ENCODE results near the gene MTARC2. TPM values are rescaled to one million over a fixed set of nuclear protein-coding genes. Genes with fewer than 3 reads are reported as not detected.
A peak's percentile ranks its signal among the peaks of the same experiment; 100 is the strongest.

Gene MTARC2
- total RNA-seq, 1 experiment from 2014 or later, result 8.4 TPM

DNA sequence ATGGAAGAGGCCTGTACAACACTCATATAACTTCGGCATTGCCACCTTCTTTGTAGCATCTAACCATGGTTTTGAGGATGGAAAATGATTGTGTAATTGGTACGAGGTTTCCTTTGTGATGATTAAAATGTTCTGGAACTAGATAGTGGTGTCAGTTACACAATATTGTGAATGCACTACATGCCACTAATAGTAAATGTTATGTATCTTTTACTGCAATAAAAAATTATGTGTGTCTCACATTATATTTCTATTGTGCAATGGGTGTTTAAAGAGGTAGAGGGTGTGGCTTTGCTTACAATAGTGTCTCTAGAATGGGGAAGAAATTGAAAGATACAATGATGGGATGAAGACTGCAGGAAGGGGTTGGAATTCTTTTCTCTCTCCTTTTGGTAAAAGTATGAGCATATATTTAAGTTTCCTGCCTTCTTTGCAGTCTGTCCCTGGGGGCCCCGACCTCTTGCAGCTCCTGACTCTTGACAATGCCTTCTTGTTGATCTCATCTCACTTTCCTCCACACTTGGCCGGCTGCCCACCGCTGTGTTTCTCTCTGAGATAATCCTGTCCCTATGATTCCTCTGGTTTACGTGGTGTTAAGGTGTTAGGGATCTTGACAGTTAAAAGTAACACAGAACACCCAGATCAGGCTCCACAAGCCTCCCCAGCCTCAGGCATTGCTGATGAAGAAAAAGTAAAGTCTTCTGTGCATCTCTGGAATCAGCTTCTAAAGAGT lies 77.9 kb downstream of the MTARC2 start:
- Histone ChIP-seq H3K36me3 (no peaks in the 10 kb centered on the region), H3K4me3 (no peak overlapping the region), H3K9me3 (no peaks in the 10 kb centered on the region), H3K27me3 (no peaks in the 10 kb centered on the region)
- DNase-seq, result no peak

DNA sequence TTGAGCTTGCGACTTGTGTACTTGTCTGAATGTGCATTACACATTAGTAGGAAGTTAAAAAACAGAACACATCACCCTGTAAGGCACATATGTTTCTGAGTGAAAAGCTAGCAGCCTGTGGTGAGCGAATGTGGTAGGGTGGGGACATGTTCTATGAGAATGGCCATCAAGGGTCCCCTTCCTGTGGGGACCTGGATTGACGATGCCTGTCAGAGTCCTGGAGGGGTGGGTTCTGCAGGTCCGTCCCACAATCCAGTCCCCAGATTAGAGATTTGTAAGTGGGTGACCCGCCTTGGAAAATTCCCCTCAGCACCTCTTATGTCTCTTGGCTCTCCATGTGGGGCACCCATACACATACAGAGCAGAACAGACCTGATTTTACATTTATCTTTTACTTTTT lies 78.6 kb downstream of the MTARC2 start:
- Histone ChIP-seq H3K27me3 (no peaks in the 10 kb centered on the region), H3K4me3 (no peak overlapping the region), H3K36me3 (no peaks in the 10 kb centered on the region), H3K9me3 (no peaks in the 10 kb centered on the region)
- DNase-seq, result no peak

DNA sequence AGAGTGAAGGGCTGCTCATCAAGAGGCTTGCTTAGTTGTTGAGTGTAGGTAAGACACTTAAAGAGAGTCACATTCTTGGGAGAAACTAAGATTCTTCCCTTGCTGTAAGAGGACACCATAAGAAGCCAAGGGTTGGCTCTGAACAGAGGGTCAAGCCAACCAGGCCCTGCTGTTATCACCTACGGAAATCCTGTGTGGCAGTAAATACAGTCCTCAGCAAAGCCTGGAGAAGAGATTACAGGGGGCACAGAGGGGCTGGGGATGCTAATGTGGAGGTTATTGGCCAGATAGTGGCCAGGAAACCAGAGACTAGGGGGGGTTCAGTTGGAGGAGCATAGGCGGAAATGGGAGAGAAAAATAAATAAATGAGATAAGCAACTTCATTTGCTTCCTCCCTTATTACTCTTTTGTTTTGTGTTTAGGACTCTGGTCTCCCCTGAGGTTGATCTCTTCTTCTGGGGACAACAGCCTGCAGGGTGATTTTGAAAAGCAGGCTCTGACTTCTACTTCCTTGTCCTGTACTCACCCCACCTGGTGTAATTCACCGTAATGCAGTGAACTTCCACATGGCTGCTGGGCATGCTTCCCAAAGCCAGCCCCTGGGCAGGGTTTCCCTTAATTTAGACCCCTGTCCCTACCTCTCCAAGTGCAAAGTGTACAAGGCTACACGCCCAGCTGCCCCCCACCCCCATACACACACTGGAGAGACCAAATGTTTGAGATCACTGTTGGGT lies 79.5 kb downstream of the MTARC2 start:
- Histone ChIP-seq H3K27me3 (no peaks in the 10 kb centered on the region), H3K36me3 (no peaks in the 10 kb centered on the region), H3K4me3 (no peak overlapping the region), H3K9me3 (no peaks in the 10 kb centered on the region)
- DNase-seq, result no peak

DNA sequence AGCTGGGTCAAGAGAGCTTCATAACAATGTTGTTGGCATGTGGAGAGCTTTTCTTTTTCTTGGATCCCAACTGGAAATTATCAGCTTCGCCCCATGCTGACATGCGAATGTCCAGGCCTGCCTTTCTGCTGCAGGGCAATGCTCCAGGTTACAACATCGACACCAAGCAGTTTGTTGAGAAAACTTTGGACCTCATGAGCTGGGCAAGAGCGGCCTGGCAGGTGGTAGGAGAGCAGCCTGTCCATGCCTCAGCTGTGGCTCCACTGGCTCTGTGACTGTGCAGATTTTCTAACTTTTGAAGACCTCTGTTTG lies 80.0 kb downstream of the MTARC2 start:
- DNase-seq, result peak; percentile 95

DNA sequence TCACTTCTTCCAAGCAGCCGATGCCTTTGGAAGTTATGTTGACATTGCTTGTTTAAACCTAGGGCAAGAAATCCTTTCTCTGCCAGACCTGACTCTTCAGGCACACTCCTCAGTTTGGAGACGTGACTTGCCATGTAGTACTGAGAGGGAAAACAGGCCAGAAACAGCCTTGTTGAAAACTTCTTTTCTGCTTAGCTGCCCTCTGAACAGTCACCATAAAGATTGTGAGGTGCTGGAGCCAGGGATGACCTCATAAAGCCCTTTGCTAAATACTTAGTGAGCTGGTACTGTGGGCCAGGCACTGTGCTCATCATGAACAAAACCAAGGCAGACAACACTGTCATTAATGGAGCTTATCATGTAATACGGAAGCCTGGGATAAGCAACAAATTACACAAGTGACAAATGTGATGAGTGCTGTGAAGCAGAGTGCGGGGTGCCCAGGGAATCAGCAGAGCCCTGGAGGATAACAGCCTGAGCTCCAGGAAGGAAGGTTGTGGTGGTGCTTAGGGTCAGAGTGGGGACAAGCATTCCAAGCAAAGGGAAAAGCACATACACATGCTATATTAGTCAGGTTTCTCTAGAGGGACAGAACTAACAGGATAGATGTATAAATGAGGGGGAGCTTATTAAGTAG lies 80.9 kb downstream of the MTARC2 start:
- Histone ChIP-seq H3K9me3 (no peaks in the 10 kb centered on the region), H3K27me3 (no peaks in the 10 kb centered on the region), H3K4me3 (no peak overlapping the region), H3K36me3 (no peaks in the 10 kb centered on the region)
- DNase-seq, result peak; percentile 54

More for the DNA sequence above, 80.0 kb downstream of the MTARC2 start:
- Histone ChIP-seq H3K27me3 (no peaks in the 10 kb centered on the region), H3K4me3 (no peak overlapping the region), H3K36me3 (no peaks in the 10 kb centered on the region), H3K9me3 (no peaks in the 10 kb centered on the region)

DNA sequence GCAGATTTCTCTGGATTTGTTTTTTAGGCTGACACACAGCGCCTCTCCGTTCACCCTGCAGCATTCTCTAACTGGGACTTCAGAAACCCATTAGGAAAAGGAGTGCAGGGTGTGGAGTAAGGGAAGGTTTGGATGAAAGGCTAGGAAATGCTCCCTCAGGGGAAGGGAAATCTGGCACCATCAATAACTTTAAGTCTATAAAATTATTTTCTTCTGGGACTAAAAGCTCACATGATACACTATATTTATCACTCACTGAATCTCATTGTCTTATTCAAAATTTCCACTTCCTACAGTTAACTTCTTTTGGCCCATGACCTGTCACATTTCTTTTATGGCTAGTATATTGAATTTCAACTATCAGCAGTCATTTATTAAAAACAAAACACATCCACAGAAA lies 85.3 kb downstream of the MTARC2 start:
- H3K4me3 ChIP-seq, result no peak overlapping the region
- no peaks in the 10 kb centered on the region for H3K27me3 ChIP-seq
- no peaks in the 10 kb centered on the region for H3K36me3 ChIP-seq
- DNase-seq, result no peak
- H3K9me3 ChIP-seq, result no peaks in the 10 kb centered on the region

Other genes with a start within 250 kb of the MTARC2 start
- not detected in 2 replicates for gene MARK1, start 220.2 kb upstream of the MTARC2 start, total RNA-seq (2014; rRNA removed; shearing (Covaris generic); ENCODE audit: low replicate concordance)
- 0.03 TPM in 1 of 2 replicates, not detected in the other for gene C1orf115, start 58.0 kb upstream of the MTARC2 start, total RNA-seq (2014; rRNA removed; shearing (Covaris generic); ENCODE audit: low replicate concordance)
- 0.26 TPM in 1 of 2 replicates, not detected in the other for gene MTARC1, start 38.6 kb downstream of the MTARC2 start, total RNA-seq (2014; rRNA removed; shearing (Covaris generic); ENCODE audit: low replicate concordance)
- gene HLX, start 131.1 kb downstream of the MTARC2 start, total RNA-seq (2014; rRNA removed; shearing (Covaris generic); ENCODE audit: low replicate concordance), result 2.0 and 5.6 TPM in 2 replicates

All from MG63 (cell line).